HG02642 (cell line): ENCODE data around the gene NMD3.

Experiments
- ATAC-seq: cut with Tn5 transposase; IDR thresholded peaks from one replicate; pipeline ENCODE4 v1.9.1; 2021; ENCODE audit warnings: mild to moderate bottlenecking; ENCODE audit not compliant: unreplicated experiment, poor library complexity

Gene NMD3

DNA sequence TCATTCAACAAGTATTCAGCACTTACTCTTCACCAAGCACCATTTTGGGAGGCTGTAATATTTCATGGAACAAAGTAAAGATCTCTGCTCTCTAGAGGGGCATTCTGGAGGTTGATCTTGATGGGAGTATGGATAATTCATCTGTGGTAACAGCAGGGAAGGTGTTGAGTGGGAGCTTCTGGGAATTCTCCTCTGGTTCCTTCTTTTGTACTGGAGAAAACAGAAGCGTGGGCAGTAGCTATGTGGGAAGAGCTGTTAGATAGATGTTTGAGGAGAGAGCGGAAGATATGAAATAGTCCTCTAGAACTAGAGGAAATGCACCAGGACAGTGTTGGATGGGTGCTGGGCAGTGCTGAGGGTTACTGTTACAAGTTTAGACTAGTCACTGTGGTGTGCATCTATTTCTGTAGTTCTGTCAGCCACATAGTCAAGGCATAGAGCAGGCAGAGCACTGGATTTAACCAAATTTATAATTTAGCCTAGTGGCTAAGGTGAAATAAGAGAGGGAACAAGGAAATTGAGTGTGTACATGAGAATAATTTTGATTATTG is 9.6 kb downstream of the NMD3 start:
- no peak for ATAC-seq

DNA sequence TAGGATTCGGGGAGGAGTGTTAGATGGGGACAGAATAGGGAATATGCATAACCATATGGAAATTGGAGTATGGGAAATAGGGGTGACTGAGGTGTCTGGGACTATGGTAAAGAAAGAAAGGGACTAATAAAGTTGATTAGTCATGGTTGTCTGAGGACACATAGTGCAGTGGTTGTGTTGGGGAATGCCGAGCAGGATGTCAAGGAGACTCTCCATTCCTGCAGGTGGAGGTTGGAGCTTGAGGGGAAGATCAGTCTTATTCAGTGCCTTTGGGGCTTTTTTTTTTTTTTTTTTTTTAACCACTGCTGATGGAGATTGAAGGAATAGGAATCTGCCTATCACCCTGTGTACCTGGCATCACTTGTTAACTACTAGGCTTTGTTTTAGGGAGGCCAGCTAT is 10.8 kb downstream of the NMD3 start:
- no peak for ATAC-seq

DNA sequence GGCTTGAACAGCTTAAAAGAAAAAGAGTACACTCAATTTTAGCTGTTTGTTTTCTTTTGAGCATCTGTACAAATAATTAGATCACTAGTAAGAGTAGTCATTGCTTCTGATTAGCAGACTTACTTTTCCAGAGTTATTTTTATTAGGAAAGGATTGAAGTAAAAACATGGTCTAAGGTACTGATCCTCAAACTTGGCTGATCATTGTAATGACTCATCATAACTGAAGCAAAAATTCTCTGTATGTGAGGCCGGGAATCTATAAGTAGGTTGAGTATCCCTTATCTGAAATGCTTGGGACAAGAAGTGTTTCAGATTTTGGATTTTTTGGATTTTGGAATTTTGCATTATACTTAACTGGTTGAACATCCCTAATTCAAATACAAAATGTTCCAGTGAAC is 12.4 kb downstream of the NMD3 start:
- ATAC-seq: no peak

DNA sequence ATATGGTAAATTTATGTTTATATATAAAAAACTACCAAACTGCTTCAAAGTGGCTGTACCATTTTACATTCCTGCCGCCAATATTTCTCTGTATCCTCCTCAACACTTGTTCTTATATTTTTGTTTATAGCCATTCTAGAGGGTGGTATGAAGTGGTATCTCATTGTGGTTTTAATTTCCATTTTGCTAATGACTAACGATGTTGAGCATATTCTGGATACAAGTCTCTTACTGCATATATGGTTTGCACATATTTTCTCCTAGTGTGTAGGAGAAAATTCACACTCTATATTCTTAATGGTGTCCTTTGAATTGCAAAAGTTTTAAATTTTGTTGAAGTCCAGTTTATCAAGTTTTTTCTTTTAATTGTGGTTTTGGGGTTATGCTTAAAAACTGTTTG is 15.1 kb downstream of the NMD3 start:
- ATAC-seq: no peak

DNA sequence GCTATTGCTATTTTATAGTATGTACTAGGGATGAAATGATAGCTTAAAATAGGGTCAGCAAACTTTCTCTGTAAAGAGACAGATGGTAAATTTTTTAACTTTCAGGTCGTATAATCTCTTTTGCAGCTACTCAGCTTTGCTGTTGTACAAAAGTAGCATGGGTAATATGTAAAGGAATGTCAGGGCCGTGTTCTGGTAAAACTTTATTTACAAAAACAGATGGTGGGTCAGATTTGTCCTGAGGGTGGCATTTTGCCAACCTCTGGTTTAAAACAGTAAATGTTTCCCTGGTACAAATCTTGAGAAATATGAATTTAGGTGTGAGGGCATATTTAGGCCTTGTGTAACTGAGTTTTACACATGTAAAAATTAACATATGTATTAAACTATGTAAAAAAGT is 18.6 kb downstream of the NMD3 start:
- ATAC-seq: no peak

DNA sequence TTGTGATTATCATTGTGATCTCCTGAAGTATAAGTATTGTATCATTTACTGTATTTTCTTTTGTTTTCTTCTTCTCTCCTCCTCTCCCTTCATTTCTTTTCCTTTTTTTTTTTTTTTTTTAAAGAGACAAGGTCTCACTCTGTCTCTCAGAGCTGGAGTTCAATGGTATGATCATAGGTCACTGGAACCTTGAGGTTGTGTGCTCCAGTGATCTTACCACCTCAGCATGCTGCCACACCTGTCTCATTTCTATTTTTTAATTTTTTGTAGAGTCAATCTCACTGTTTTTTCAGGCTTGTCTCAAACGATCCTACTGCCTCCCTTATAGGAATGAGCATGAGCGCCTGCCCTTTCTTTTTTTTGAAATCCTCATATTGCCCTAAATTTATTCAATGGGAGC is 23.4 kb downstream of the NMD3 start:
- ATAC-seq: no peak

DNA sequence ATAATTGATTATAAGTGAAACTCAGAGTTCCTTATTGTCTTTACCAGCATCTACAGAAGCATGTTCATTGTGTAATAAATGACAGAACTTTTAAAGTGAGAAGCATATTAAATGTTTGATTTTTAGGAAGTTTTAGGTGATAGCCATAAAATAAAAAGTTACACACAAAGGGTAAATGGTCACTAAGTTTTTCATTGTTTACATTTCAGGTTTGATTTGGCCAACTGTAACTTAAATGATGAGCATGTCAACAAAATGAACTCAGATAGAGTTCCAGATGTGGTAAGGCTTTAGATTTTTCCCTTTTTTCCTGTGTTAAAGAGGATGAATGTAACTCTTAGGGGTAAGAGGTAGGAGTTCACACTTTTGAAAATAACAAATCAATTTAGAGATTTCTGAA is 25.9 kb downstream of the NMD3 start:
- no peak for ATAC-seq

DNA sequence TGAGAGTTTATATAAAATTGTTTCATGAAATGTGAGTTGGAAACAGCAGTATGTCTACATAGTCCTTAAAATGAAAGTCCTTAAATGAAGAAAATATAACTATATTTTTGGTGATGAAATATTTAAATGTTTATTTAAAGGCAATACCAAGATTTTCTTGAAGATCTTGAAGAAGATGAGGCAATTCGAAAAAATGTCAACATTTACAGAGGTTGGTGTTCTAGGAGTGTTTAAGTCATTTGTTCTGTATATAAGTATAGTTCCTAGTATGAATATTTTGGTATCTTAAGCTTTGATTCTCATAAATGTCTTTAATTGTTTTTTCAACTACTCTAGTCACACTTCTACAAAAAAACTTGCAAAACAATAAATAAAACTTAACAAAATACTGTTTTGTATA is 29.0 kb downstream of the NMD3 start:
- ATAC-seq: no peak

DNA sequence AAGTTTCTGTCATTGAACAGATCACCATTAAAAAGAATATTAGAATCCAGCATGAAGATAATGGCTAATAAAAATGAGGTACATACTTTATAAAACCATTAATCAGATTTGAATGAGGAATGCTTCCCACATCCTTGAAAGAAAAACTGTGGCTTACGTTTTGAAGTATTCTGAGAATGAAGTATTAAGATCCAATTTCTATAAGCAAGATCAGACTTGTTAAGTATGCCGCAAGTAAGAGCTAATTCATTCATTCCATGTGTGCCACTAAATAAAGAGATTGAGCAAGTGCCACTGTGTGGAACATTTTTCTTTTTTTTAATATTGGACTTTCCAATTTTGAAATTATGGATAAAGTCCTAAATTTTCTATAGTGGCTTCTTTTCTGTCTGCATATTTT is 30.6 kb downstream of the NMD3 start:
- ATAC-seq: no peak

DNA sequence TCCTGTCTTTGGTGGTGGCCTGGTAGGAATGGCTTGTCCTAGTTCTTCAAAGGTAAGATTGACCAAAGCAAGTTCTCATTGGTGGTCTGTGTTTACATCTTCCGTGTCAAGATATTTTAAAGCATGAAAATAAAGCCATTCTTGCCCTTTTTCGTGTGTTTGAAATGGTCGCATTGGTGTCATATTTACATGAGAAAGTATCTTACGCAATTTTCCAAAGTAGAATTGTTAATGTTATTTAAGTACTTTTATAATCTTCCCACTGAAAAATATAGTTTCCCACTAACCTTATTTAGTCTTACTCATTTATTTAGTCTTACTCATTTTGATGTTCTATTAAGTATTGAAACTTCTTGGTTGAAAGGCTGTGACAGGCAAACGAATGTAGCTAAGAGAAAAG is 31.0 kb downstream of the NMD3 start:
- ATAC-seq: no peak

DNA sequence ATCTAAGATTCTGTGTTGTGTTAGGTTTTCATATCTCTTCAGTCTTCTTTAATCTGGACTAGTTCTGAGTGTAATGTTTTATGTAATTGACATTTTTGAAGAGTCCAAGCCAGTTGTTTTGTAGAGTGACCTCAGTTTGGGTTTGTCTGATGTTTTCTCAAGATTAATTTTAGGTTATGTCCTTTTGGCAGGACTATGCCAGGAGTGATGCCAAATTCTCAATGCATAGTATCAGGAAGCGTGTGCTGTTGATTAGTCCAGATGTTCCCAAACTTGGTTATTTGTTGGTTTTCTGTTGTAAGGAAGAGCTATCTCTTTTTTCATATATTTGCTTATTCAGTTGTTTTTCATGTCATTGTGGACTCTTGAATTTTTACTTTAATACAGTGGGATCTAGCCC is 32.6 kb downstream of the NMD3 start:
- ATAC-seq: no peak

DNA sequence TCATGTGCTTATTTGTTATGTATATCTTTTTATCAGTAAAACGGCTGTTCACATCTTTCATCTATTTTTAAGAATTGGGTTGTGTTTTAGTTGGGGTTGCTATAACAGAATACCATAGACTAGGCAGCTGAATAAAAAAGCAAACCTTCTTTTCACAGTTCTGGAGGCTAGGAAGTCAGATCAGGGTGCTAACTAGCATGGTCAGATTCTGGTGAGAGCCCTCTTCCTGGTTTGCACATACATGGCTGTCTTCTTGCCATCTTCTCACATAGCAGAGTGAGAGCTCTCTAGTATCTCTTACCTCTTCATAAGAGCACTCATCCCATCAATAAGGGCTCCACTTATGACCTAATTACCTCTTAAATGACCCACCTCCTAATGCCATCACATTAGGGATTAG is 33.8 kb downstream of the NMD3 start:
- ATAC-seq: no peak

DNA sequence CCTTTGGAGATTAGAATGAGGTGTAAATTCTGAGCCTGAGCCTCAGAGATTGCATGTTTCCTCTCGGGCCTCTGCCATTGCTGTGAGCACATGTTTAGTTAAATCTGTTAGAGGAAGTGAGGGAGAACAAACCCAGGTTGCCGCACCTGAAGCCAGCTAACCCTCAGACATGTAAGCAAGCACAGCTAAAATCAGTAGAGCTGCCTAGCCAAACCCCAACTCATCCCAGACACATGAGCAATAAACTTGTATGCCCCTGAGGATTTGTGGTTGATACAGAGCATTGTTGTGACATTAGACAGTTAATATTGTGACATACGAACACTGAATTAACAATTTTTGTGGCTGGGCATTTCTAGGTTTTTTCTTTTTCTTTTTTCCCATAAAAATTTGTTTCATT is 41.9 kb downstream of the NMD3 start:
- ATAC-seq: no peak

DNA sequence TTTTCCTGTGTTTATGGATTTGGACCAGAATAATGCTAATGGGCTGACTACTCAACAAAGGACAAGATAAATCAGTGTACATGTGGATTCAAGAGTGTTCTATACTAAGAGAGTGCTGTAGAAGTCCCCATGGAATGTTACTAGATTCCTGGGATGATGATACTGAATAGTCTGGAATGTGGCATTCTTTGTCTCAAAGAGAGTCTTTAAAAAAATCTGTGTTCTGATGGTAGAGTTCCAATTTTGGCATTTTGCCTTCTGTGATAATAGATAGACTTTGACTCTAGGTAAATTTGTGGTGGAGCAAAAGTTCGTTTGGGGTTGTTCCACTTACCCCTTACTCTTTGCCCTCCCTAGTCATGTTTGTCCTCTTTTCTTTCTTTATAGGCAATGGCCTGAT is 43.7 kb downstream of the NMD3 start:
- no peak for ATAC-seq

DNA sequence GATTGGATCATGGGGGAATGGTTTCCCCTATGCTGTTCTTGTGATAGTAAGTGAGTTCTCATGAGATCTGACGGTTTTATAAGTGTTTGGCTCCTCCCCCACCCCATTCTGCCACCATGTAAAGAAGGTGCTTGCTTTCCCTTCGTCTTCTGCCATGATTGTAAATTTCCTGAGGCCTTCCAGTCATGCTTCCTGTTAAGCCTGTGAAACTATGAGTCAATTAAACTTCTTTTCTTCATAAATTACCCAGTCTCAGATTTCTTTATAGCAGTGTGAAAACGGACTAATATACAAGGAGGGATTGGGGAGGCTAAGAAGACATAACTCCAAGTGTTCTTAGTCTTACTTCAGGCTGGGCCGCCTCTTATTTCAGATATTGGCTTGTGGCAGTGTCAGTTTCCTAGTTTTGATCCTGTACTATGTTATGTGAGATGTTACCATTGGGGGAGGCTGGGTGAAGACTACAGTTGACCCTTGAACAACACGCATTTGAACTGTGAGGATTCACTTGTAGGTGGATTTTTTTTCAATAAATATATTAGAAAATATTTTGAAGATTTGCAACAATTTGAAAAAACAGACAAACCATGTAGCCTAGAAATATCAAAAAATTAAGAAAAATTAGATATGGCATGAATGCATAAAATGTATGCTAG is 44.9 kb downstream of the NMD3 start:
- ATAC-seq: no peak

DNA sequence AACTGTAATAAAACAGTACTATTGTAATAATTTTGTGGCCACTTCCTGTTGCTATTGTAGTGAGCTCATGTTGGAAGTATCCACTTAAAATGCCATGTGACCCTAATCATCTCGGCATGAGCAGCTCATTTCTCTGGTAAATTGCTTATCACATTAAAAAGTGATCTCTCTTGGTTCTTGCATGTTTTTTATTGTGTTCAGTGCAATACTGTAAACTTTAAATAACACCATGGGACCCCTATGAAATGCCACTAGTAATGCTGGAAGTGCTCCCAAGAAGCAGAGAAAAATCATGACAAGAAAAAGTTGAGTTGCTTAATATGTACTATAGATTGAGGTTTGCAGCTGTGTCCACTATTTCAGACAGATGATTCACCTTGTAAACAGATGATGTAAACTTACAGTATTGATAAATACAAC is 45.6 kb downstream of the NMD3 start:
- no peak for ATAC-seq

DNA sequence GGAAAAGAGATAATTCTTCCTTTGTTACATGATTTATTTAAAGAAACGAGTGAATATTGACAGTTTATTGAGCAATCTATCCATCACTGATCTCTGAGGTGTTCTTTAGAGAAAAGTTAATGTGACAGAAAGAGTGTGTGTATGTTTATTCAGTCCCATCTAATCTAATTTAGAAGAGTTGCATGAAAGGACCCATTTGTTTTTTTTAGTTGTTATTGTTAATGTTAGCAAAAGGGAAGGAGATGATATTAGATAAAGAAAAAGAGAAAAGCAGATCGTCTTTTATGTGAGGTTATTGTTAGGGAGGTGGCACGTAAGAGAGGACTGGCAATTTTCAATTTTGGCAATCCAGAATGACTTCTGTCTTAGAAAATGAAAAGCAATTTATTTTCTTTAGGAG is 46.5 kb downstream of the NMD3 start:
- no peak for ATAC-seq

DNA sequence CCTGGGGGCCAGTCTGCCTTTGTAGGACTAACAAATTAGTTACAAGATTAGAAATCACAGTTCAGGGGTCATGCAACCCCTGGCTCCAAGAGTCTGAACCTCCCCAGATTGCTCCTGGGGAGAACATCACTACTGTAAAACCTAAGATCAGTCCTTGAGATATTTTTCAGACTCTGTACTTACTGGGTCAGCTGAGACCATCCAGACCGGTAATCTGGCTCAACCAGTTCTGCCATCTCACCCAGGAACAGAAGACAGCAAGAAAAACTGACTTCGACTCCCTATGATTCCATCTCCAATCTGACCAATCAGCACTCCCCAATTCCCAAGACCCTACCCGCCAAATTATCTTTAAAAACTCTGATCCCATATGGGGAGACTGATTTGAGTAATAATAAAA is 47.5 kb downstream of the NMD3 start:
- no peak for ATAC-seq

DNA sequence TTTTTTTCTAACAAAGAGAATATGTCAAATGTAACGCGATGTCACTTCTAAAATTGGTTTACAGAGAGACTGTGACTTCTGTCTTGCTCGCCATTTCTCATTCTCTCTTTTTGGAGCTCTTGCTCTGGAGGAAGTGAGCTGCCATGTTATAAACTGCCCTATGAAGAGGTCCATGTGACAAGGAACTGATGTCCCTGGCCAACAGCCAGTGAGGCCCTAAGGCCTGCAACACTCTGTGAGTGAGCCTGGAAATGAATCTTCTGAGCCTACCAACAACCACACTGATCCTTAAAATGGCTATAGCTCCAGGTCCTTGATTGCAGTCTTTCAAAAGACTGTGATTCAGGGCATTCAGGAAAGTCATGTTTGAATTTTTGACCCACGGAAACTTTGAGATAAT is 49.9 kb downstream of the NMD3 start:
- no peak for ATAC-seq

DNA sequence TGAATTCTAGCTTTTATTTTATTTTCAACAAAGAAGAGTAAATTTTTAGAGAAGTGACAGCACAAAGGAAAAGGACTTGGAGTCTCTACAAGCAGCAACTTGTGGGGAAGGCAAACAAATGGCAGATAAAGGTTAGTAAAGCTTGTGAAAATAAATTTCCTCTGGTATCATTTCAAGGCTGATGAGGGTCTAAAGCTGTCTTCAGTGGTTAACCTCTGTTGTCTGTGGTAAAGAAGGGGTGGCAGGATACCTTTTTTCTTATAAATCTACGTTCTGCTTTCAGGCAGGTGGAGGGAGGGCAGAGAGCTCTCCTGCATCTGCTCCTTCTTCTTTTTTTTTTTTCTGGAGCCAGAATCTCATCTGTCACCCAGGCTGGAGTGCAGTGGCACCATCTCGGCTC is 50.5 kb downstream of the NMD3 start:
- ATAC-seq: no peak

DNA sequence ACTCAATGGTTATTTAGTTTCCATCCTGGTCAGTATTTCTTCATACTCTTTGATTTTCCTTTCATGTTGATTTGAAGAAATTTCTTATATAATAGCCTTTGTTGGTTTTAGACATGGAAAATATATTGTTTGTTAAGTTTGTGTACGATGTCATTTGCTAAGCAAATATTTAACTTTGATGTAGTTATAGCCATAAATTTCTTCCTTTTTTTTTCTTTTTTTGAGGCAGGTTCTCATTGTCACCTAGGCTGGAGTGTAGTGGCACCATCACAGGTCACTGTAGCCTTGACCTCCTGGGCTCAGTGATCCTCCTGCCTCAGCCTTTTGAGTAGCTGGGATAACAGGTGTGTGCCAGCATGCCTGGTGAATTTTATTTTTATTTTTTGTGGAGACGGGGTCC is 51.4 kb downstream of the NMD3 start:
- no peak for ATAC-seq

DNA sequence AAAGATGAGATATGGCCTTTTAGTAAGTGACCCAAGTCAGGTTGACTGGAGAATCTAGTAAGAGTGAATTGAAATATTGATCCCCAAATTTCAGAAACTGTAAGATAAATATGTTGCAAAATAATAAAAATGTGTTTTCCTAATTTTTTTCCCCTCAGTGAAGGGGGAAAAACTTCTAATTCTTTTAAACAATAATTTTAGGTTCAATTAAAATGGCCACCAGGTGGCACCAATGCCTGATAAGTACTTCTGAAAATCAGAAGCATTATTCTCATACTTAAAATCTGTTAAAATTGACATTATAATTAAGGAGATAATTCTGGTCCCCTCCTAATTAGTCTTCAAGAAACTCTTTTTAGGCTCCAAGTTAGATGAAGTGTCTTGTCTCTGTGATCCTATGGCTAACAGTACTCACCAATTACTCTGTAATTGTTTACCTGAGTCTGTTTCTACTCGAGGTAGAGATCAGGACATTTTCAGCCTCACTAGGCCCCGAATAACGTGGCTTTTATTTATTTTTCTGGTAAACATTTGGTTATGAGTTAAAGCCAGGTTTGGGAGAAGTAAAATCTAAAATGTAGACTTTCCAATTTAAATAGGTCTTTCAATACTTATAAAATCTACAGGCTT is 52.6 kb downstream of the NMD3 start:
- no peak for ATAC-seq
